DOHH2 (cell line): ENCODE measurements around the gene ACSM3.

Experiments used
- EZH2phosphoT487 ChIP-seq: fragments of 200-600 bp; sonication (generic); IDR thresholded peaks from 2 replicates; pipeline ENCODE4 v1.6.1; 2017; ENCODE audit warnings: borderline replicate concordance, mild to moderate bottlenecking, antibody characterized with exemption, low read length, moderate library complexity, mixed read lengths
- TF ChIP-seq, protein P1 (sequence below): fragments of 200-600 bp; sonication (generic); IDR thresholded peaks from one replicate; pipeline ENCODE4 v1.5.1; 2014; ENCODE audit warnings: antibody characterized with exemption, mild to moderate bottlenecking, low read depth, low read length; ENCODE audit not compliant: poor library complexity, severe bottlenecking

DNA sequence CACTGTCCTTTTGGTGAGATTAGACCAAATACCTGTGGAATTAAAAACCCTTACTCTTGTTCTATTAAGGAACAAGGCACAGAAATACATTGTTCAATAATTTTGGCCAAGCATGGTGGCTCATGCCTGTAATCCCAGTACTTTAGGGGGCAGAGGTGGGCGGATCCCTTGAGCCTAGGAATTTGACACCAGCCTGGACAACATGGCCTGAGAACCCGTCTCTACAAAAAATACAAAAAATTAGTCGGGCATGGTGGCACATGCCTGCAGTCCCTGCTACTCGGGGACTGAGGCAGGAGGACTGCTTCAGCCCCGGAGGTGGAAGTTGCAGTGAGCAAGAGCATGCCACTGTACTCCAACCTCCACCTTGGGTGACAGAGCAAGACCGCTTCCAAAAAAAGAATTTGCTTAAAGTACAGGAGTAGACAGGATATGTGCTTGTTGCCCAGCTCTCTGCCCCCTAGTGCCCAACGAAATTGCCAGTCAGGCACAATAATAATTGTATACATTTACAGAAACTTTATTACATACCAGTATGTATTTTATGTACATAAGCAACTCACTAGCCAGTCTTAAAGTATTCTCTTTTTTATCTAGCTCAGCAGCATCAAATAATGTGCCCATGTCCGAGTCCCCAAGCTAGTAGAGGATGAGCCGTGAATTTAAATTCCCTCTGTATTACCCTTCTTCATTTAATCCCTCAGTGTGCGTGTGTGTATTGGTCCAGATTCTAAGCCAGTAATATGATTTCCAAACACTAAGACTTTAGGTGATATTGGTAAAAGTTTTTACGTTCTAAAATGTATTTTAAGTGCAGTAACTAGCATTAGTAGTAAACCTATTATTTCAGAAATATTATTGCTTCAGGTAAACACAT, 23.6 kb upstream of the ACSM3 start:
- TF ChIP-seq, protein P1, sequence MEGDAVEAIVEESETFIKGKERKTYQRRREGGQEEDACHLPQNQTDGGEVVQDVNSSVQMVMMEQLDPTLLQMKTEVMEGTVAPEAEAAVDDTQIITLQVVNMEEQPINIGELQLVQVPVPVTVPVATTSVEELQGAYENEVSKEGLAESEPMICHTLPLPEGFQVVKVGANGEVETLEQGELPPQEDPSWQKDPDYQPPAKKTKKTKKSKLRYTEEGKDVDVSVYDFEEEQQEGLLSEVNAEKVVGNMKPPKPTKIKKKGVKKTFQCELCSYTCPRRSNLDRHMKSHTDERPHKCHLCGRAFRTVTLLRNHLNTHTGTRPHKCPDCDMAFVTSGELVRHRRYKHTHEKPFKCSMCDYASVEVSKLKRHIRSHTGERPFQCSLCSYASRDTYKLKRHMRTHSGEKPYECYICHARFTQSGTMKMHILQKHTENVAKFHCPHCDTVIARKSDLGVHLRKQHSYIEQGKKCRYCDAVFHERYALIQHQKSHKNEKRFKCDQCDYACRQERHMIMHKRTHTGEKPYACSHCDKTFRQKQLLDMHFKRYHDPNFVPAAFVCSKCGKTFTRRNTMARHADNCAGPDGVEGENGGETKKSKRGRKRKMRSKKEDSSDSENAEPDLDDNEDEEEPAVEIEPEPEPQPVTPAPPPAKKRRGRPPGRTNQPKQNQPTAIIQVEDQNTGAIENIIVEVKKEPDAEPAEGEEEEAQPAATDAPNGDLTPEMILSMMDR, result peak; percentile 63
- no peak for TF ChIP-seq EZH2phosphoT487
